T follicular helper cell (primary cell): ENCODE measurements around the gene ALKBH2.

Experiments used
- DNase-seq: peaks from one replicate; pipeline ENCODE4 v3.0.0-alpha.2; 2020; ENCODE audit warnings: low read depth

Gene ALKBH2

GRCh38 chr12:109113661-109114321, 20.5 kb upstream of the ALKBH2 start:
- DNase-seq, result no peak

GRCh38 chr12:109112720-109113465, 19.6 kb upstream of the ALKBH2 start:
- DNase-seq, result no peak

- DNase-seq, result peak; percentile 17
These were observed 17.8 kb upstream of the ALKBH2 start for GRCh38 chr12:109110988-109111495.

GRCh38 chr12:109109746-109110350, 16.6 kb upstream of the ALKBH2 start:
- no peak for DNase-seq

GRCh38 chr12:109105176-109105575, 11.9 kb upstream of the ALKBH2 start:
- DNase-seq, result no peak

- no peak for DNase-seq
These were observed 9.2 kb upstream of the ALKBH2 start for GRCh38 chr12:109102491-109102890.

GRCh38 chr12:109100741-109101140, 7.5 kb upstream of the ALKBH2 start:
- no peak for DNase-seq

GRCh38 chr12:109099431-109100020, 6.3 kb upstream of the ALKBH2 start:
- DNase-seq, result no peak

- no peak for DNase-seq
These were observed 5.4 kb upstream of the ALKBH2 start for GRCh38 chr12:109098651-109099050.

- peak; percentile 12 for DNase-seq
These were observed 4.9 kb upstream of the ALKBH2 start for GRCh38 chr12:109098183-109098604.

- peak; percentile 96 for DNase-seq
These were observed 4.3 kb upstream of the ALKBH2 start, which contains the start of gene UNG for GRCh38 chr12:109097435-109098182. Gene UNG, plus strand, starts transcription at chr12:109097597. Its CDS starts 83 bp downstream, at chr12:109097680.

- DNase-seq, result no peak
These were observed 3.8 kb upstream of the ALKBH2 start for GRCh38 chr12:109097140-109097434.

GRCh38 chr12:109092497-109093021, 713 bp downstream of the ALKBH2 start:
- no peak for DNase-seq

- DNase-seq, result no peak
These were observed 3.6 kb downstream of the ALKBH2 start for GRCh38 chr12:109089683-109090082.

GRCh38 chr12:109088818-109089217, 4.5 kb downstream of the ALKBH2 start:
- no peak for DNase-seq

GRCh38 chr12:109087250-109087649, 6.0 kb downstream of the ALKBH2 start:
- no peak for DNase-seq

GRCh38 chr12:109085590-109085989, 7.7 kb downstream of the ALKBH2 start:
- DNase-seq, result no peak

- DNase-seq, result no peak
These were observed 8.8 kb downstream of the ALKBH2 start for GRCh38 chr12:109084425-109084824.

GRCh38 chr12:109082751-109083150, 10.5 kb downstream of the ALKBH2 start:
- no peak for DNase-seq

GRCh38 chr12:109074866-109075265, 18.4 kb downstream of the ALKBH2 start:
- DNase-seq, result no peak
